HepG2 (cell line): ENCODE results near the gene HEXIM1. TPM values are rescaled to one million over a fixed set of nuclear protein-coding genes. Genes with fewer than 3 reads are reported as not detected.
A peak's percentile ranks its signal among the peaks of the same experiment; 100 is the strongest.

Experiments used
- ATF7-NPFF ChIP-seq: sonication (generic); formaldehyde crosslinking; IDR thresholded peaks from 2 replicates; pipeline ENCODE4 v1.8.1; 2023; ENCODE audit warnings: mild to moderate bottlenecking, low read depth, missing genetic modification reagents, moderate library complexity
- DR1 ChIP-seq: sonication (generic); formaldehyde crosslinking; IDR thresholded peaks from 2 replicates; pipeline ENCODE4 v1.8.0; 2021; ENCODE audit warnings: mild to moderate bottlenecking, missing genetic modification reagents, inconsistent platforms
- EED ChIP-seq: sonication (generic); formaldehyde crosslinking; IDR thresholded peaks from 2 replicates; pipeline ENCODE4 v1.5.0; 2020; ENCODE audit warnings: mild to moderate bottlenecking, missing genetic modification reagents
- FOSL2 ChIP-seq: sonication (generic); formaldehyde crosslinking; IDR thresholded peaks from 2 replicates; pipeline ENCODE4 v1.4.0; 2020; ENCODE audit warnings: missing genetic modification reagents
- GLI4 ChIP-seq: sonication (generic); formaldehyde crosslinking; IDR thresholded peaks from 2 replicates; pipeline ENCODE4 v1.5.1; 2020; ENCODE audit warnings: missing genetic modification reagents, mild to moderate bottlenecking, moderate library complexity, borderline replicate concordance
- KDM2A ChIP-seq: sonication (generic); formaldehyde crosslinking; IDR thresholded peaks from 2 replicates; pipeline ENCODE4 v1.4.0; 2020; ENCODE audit warnings: low read depth, missing genetic modification reagents, borderline replicate concordance
- KDM3A ChIP-seq: IDR thresholded peaks from 2 replicates; pipeline ENCODE4 v1.6.1; 2018; ENCODE audit warnings: low read depth, missing compliant biosample characterization
- MATR3 ChIP-seq: sonication (generic); formaldehyde crosslinking; IDR thresholded peaks from 2 replicates; pipeline ENCODE4 v1.4.0; 2020; ENCODE audit warnings: missing genetic modification reagents
- PAX8 ChIP-seq: sonication (generic); formaldehyde crosslinking; IDR thresholded peaks from 2 replicates; pipeline ENCODE4 v1.8.0; 2022; ENCODE audit warnings: mild to moderate bottlenecking, missing genetic modification reagents, borderline replicate concordance
- RARA ChIP-seq: IDR thresholded peaks from 2 replicates; pipeline ENCODE4 v1.6.1; 2016; ENCODE audit warnings: missing genetic modification reagents, missing compliant biosample characterization
- TGIF2 ChIP-seq: IDR thresholded peaks from 2 replicates; pipeline ENCODE4 v1.6.1; 2016; ENCODE audit warnings: control low read depth, missing compliant biosample characterization
- YEATS4 ChIP-seq: sonication (generic); formaldehyde crosslinking; IDR thresholded peaks from 2 replicates; pipeline ENCODE4 v1.4.0; 2020; ENCODE audit warnings: missing genetic modification reagents, borderline replicate concordance
- ZNF547 ChIP-seq: sonication (generic); formaldehyde crosslinking; IDR thresholded peaks from 2 replicates; pipeline ENCODE4 v1.5.1; 2020; ENCODE audit warnings: mild to moderate bottlenecking, missing genetic modification reagents
- ZNF709 ChIP-seq: sonication (generic); formaldehyde crosslinking; IDR thresholded peaks from 2 replicates; pipeline ENCODE4 v1.5.0; 2020; ENCODE audit warnings: mild to moderate bottlenecking, missing genetic modification reagents
- ZNF75D ChIP-seq: sonication (generic); formaldehyde crosslinking; IDR thresholded peaks from 2 replicates; pipeline ENCODE4 v1.8.1; 2023; ENCODE audit warnings: missing genetic modification reagents, mild to moderate bottlenecking, borderline replicate concordance
- ZNF788 ChIP-seq: sonication (generic); formaldehyde crosslinking; IDR thresholded peaks from 2 replicates; pipeline ENCODE4 v1.5.0; 2020; ENCODE audit warnings: mild to moderate bottlenecking, missing genetic modification reagents, borderline replicate concordance
- polyA plus RNA-seq, 8 experiments: library from polyadenylated mRNA; depleted of rRNA in 3 of 8; stranded (reverse) in 7 of 8; unstranded in 1 of 8; fragments of >200 nt; fragmentation: Illumina TruSeq in 4 of 8; extraction: Trizol in 4 of 8; gene quantifications; 2 replicates each; pipeline versions ENCODE4 v1.2.1 to v1.2.3, GENCODE V29; 2011 to 2016; ENCODE audit warnings: low read depth in 4 of 8, missing spikeins in 1 of 8, mixed read lengths in 1 of 8; ENCODE audit not compliant: insufficient read depth in 1 of 8
- total RNA-seq, 5 experiments: library from RNA; depleted of rRNA; stranded (reverse); fragments of >200 nt; fragmentation: Illumina TruSeq; extraction: Trizol; gene quantifications; 2 replicates each; pipeline ENCODE4 v1.2.3, GENCODE V29; 2016; ENCODE audit warnings: low read depth in 1 of 5
- TF ChIP-seq, protein P1 (sequence below): sonication (generic); formaldehyde crosslinking; IDR thresholded peaks from 2 replicates; pipeline ENCODE4 v1.4.0; 2020; ENCODE audit warnings: missing genetic modification reagents
- TF ChIP-seq, protein P2 (sequence below): sonication (generic); formaldehyde crosslinking; IDR thresholded peaks from 2 replicates; pipeline ENCODE4 v1.9.0; 2021; ENCODE audit warnings: missing genetic modification reagents, borderline replicate concordance
- TF ChIP-seq, protein P3 (sequence below): sonication (generic); formaldehyde crosslinking; conservative IDR thresholded peaks from 2 replicates; pipeline ENCODE4 v1.4.0; 2020; ENCODE audit warnings: missing genetic modification reagents
- TF ChIP-seq, protein P4 (sequence below): sonication (generic); formaldehyde crosslinking; conservative IDR thresholded peaks from 2 replicates; pipeline ENCODE4 v1.8.1; 2023; ENCODE audit warnings: missing genetic modification reagents
- TF ChIP-seq, protein P5 (sequence below): sonication (generic); formaldehyde crosslinking; IDR thresholded peaks from 2 replicates; pipeline ENCODE4 v1.4.0; 2020; ENCODE audit warnings: missing genetic modification reagents, borderline replicate concordance

The HEXIM1 gene
- total and polyA plus RNA-seq, 2 of the 13 experiments (the other 11 are each of a cell fraction or from before 2014, with no cell fraction given), result 10.5 to 16.6 TPM

DNA sequence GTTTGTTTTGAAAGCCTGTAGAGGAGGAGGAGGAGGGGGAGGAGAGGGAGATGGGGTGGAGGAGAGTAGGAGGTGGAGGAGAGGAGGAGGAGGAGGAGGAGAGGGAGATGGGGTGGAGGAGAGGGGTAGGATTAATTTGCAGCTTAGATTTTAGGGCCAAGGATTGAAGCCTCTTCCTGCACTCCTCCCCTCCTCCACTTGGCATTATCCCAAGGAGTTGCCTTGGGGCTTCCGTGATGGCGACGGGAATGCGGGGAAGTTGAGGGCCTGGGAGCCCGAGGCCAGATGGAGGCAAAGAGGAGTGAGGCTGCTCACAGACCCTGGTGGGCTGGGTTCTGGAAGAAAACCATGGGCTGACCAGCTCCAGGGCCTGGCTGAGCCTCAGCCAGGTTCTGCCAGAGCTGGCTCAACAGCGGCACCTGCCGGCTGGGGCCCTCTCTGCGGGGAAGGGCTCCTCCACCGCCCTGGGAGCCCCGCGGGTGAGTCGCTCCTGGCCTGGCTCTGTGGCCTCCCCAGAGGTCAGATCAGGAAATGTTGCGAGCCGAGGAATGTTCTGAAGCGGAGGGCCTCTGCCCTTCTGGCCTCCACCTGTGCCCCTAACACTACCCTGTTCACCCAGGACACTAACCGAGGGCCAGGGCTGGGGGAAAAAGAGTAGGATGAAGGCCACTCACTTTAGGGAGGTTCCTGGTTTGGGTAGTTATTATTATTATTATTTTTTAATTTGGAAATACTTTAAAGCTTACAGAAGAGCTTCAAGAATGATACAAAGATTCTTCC is 49.5 kb downstream of the HEXIM1 start (continued):
- TF ChIP-seq PAX8 (CRISPR knock-in tag), result peak; percentile 69; the same call in 1 of the 2 replicates
- TF ChIP-seq, protein P1, sequence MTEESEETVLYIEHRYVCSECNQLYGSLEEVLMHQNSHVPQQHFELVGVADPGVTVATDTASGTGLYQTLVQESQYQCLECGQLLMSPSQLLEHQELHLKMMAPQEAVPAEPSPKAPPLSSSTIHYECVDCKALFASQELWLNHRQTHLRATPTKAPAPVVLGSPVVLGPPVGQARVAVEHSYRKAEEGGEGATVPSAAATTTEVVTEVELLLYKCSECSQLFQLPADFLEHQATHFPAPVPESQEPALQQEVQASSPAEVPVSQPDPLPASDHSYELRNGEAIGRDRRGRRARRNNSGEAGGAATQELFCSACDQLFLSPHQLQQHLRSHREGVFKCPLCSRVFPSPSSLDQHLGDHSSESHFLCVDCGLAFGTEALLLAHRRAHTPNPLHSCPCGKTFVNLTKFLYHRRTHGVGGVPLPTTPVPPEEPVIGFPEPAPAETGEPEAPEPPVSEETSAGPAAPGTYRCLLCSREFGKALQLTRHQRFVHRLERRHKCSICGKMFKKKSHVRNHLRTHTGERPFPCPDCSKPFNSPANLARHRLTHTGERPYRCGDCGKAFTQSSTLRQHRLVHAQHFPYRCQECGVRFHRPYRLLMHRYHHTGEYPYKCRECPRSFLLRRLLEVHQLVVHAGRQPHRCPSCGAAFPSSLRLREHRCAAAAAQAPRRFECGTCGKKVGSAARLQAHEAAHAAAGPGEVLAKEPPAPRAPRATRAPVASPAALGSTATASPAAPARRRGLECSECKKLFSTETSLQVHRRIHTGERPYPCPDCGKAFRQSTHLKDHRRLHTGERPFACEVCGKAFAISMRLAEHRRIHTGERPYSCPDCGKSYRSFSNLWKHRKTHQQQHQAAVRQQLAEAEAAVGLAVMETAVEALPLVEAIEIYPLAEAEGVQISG (CRISPR knock-in tag), result peak; percentile 83
- peak; percentile 64 for TF ChIP-seq EED (CRISPR knock-in tag)
- TF ChIP-seq DR1 (CRISPR knock-in tag), result peak; percentile 36; the same call in 1 of the 2 replicates
- TF ChIP-seq ATF7-NPFF (CRISPR knock-in tag), result peak; percentile 47; the same call in 1 of the 2 replicates
- peak; percentile 67 for TF ChIP-seq RARA (CRISPR knock-in tag)
- no peak for TF ChIP-seq ZNF75D (CRISPR knock-in tag)
- peak; percentile 97; the same call in 1 of the 2 replicates for TF ChIP-seq ZNF788 (CRISPR knock-in tag)
- TF ChIP-seq, protein P2, sequence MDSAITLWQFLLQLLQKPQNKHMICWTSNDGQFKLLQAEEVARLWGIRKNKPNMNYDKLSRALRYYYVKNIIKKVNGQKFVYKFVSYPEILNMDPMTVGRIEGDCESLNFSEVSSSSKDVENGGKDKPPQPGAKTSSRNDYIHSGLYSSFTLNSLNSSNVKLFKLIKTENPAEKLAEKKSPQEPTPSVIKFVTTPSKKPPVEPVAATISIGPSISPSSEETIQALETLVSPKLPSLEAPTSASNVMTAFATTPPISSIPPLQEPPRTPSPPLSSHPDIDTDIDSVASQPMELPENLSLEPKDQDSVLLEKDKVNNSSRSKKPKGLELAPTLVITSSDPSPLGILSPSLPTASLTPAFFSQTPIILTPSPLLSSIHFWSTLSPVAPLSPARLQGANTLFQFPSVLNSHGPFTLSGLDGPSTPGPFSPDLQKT (CRISPR knock-in tag), result no peak
- 0 out of 2 replicates have a peak, but pooled peaks have one; percentile 36 for TF ChIP-seq GLI4 (CRISPR knock-in tag)
- TF ChIP-seq MATR3 (CRISPR knock-in tag), result no peak
- TF ChIP-seq, protein P3, sequence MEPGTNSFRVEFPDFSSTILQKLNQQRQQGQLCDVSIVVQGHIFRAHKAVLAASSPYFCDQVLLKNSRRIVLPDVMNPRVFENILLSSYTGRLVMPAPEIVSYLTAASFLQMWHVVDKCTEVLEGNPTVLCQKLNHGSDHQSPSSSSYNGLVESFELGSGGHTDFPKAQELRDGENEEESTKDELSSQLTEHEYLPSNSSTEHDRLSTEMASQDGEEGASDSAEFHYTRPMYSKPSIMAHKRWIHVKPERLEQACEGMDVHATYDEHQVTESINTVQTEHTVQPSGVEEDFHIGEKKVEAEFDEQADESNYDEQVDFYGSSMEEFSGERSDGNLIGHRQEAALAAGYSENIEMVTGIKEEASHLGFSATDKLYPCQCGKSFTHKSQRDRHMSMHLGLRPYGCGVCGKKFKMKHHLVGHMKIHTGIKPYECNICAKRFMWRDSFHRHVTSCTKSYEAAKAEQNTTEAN, result peak; percentile 62; the same call in 1 of the 2 replicates
- 0 out of 2 replicates have a peak, but pooled peaks have one; percentile 16 for TF ChIP-seq TGIF2 (CRISPR knock-in tag)
- TF ChIP-seq YEATS4 (CRISPR knock-in tag), result peak; percentile 34; the same call in 1 of the 2 replicates
- peak; percentile 90 for TF ChIP-seq KDM2A (CRISPR knock-in tag)
- TF ChIP-seq KDM3A (CRISPR knock-in tag), result peak; percentile 99; the same call in 1 of the 2 replicates
- TF ChIP-seq, protein P4, sequence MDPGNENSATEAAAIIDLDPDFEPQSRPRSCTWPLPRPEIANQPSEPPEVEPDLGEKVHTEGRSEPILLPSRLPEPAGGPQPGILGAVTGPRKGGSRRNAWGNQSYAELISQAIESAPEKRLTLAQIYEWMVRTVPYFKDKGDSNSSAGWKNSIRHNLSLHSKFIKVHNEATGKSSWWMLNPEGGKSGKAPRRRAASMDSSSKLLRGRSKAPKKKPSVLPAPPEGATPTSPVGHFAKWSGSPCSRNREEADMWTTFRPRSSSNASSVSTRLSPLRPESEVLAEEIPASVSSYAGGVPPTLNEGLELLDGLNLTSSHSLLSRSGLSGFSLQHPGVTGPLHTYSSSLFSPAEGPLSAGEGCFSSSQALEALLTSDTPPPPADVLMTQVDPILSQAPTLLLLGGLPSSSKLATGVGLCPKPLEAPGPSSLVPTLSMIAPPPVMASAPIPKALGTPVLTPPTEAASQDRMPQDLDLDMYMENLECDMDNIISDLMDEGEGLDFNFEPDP (CRISPR knock-in tag), result no peak
- no peak for TF ChIP-seq ZNF709
- TF ChIP-seq FOSL2, result peak; percentile 75
- peak; percentile 80 for TF ChIP-seq ZNF547 (CRISPR knock-in tag)
- TF ChIP-seq, protein P5, sequence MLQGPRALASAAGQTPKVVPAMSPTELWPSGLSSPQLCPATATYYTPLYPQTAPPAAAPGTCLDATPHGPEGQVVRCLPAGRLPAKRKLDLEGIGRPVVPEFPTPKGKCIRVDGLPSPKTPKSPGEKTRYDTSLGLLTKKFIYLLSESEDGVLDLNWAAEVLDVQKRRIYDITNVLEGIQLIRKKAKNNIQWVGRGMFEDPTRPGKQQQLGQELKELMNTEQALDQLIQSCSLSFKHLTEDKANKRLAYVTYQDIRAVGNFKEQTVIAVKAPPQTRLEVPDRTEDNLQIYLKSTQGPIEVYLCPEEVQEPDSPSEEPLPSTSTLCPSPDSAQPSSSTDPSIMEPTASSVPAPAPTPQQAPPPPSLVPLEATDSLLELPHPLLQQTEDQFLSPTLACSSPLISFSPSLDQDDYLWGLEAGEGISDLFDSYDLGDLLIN (CRISPR knock-in tag), result no peak; the same call in 1 of the 2 replicates
